Suprapubic skin (tissue), 4 donors: Measurements from ENCODE around the gene XKR8. TPM values are rescaled to one million over a fixed set of nuclear protein-coding genes. Genes with fewer than 3 reads are reported as not detected.
A peak's percentile ranks its signal among the peaks of the same experiment; 100 is the strongest.

Experiments
- DNase-seq, 2 donors: peaks; one replicate each; pipeline ENCODE4 v3.0.0-alpha.2; 2019; ENCODE audit warnings: low spot score in 2 of 2
- H3K27ac ChIP-seq: fragments of 200-600 bp; sonication (generic); one replicate; pipeline ENCODE4 v1.5.1; 2019
- H3K27me3 ChIP-seq: fragments of 200-600 bp; sonication (generic); one replicate; pipeline ENCODE4 v1.5.1; 2019
- H3K36me3 ChIP-seq: fragments of 200-600 bp; sonication (generic); one replicate; pipeline ENCODE4 v1.5.1; 2019
- H3K4me1 ChIP-seq: fragments of 200-600 bp; sonication (generic); one replicate; pipeline ENCODE4 v1.5.1; 2019
- H3K4me3 ChIP-seq: fragments of 200-600 bp; sonication (generic); one replicate; pipeline ENCODE4 v1.5.1; 2019; ENCODE audit warnings: mild to moderate bottlenecking
- H3K9me3 ChIP-seq: fragments of 200-600 bp; sonication (generic); one replicate; pipeline ENCODE4 v1.5.1; 2019
- CTCF ChIP-seq, 2 donors: fragments of 200-600 bp in 1 of 2; fragments of 450-650 bp in 1 of 2; sonication (generic) in 1 of 2; IDR thresholded peaks; one replicate each; pipeline ENCODE4 v1.5.1; 2016 to 2019; ENCODE audit warnings: antibody characterized with exemption in 2 of 2, mild to moderate bottlenecking in 1 of 2, moderate library complexity in 1 of 2
- EP300 ChIP-seq: sonication (generic); formaldehyde crosslinking; IDR thresholded peaks from one replicate; pipeline ENCODE4 v1.6.1; 2017; ENCODE audit warnings: antibody characterized with exemption
- POLR2A ChIP-seq, 2 donors: fragments of 450-650 bp; IDR thresholded peaks; one replicate each; pipeline ENCODE4 v1.6.1; 2017; ENCODE audit warnings: antibody characterized with exemption in 2 of 2, mild to moderate bottlenecking in 2 of 2, moderate library complexity in 2 of 2
- POLR2AphosphoS5 ChIP-seq, 3 donors: sonication (generic); formaldehyde crosslinking; IDR thresholded peaks; one replicate each; pipeline ENCODE4 v1.6.1; 2017; ENCODE audit warnings: antibody characterized with exemption in 3 of 3
- WGBS: methylation state at CpG from one replicate; pipeline ENCODE4 v1.1.5; 2018; 5-methylcytosine and 5-hydroxymethylcytosine counted together
- total RNA-seq, 4 donors: library from RNA; depleted of rRNA; stranded (reverse); fragments of >200 nt; gene quantifications; one replicate each; pipeline ENCODE4 v1.1.0, GENCODE V29; 2016

XKR8 gene
- total RNA-seq, 4 donors from 2014 or later, result 6.1 to 7.7 (median 6.3) TPM

GRCh38 chr1:27963393-27963792, 3.6 kb downstream of the XKR8 start:
- Histone ChIP-seq H3K27me3 (no peaks in the 10 kb centered on the region), H3K9me3 (no peaks in the 10 kb centered on the region), H3K4me3 (no peak overlapping the region), H3K4me1 (peaks cover 43% of the 10 kb centered on the region), H3K27ac (no peak overlapping the region), H3K36me3 (peaks cover 41% of the 10 kb centered on the region)
- peak in 1 of 2 donors; percentile 55 for DNase-seq
- 94% methylated on average over 11 of the region's 11 CpGs for WGBS
- no peak for TF ChIP-seq CTCF (IDR thresholded peaks at IDR 0.05)
- TF ChIP-seq POLR2A (IDR thresholded peaks at IDR 0.05), result no peak
- no peak for TF ChIP-seq EP300
- TF ChIP-seq POLR2AphosphoS5 (IDR thresholded peaks at IDR 0.05), result no peak

- Histone ChIP-seq H3K36me3 (peaks cover 41% of the 10 kb centered on the region), H3K27ac (no peak overlapping the region), H3K9me3 (no peaks in the 10 kb centered on the region), H3K4me1 (peaks cover 35% of the 10 kb centered on the region), H3K27me3 (no peaks in the 10 kb centered on the region), H3K4me3 (no peak overlapping the region)
- no peak for DNase-seq
- TF ChIP-seq CTCF (IDR thresholded peaks at IDR 0.05) (no peak), POLR2AphosphoS5 (IDR thresholded peaks at IDR 0.05) (no peak), POLR2A (IDR thresholded peaks at IDR 0.05) (no peak)
- 92% methylated on average over 15 of the region's 24 CpGs for WGBS
Observed at GRCh38 chr1:27966402-27967105, 6.8 kb downstream of the XKR8 start.

- no peak for TF ChIP-seq POLR2A (IDR thresholded peaks at IDR 0.05)
- TF ChIP-seq POLR2AphosphoS5 (IDR thresholded peaks at IDR 0.05), result no peak
- H3K36me3 ChIP-seq, result peaks cover 41% of the 10 kb centered on the region
Observed at GRCh38 chr1:27967106-27967883, 7.5 kb downstream of the XKR8 start.

GRCh38 chr1:27967884-27968466, 8.2 kb downstream of the XKR8 start:
- no peak for TF ChIP-seq EP300
- no peak for TF ChIP-seq CTCF (IDR thresholded peaks at IDR 0.05)
- no peak for TF ChIP-seq POLR2A (IDR thresholded peaks at IDR 0.05)
- TF ChIP-seq POLR2AphosphoS5 (IDR thresholded peaks at IDR 0.05), result no peak
- Histone ChIP-seq H3K27me3 (no peaks in the 10 kb centered on the region), H3K9me3 (no peaks in the 10 kb centered on the region), H3K4me1 (peaks cover 37% of the 10 kb centered on the region), H3K27ac (peak overlapping the region; percentile 56), H3K4me3 (no peak overlapping the region), H3K36me3 (peaks cover 47% of the 10 kb centered on the region)
- 86% methylated on average over 4 of the region's 4 CpGs for WGBS
- DNase-seq, result no peak

More at GRCh38 chr1:27967106-27967883, 7.5 kb downstream of the XKR8 start:
- 80% methylated on average over 5 of the region's 12 CpGs for WGBS
- DNase-seq, result no peak
- Histone ChIP-seq H3K4me3 (no peak overlapping the region), H3K27me3 (no peaks in the 10 kb centered on the region), H3K9me3 (no peaks in the 10 kb centered on the region), H3K4me1 (peaks cover 37% of the 10 kb centered on the region), H3K27ac (no peak overlapping the region)

GRCh38 chr1:27968692-27969091, 8.9 kb downstream of the XKR8 start:
- peaks cover 44% of the 10 kb centered on the region for H3K36me3 ChIP-seq
- DNase-seq, result no peak
- no peak overlapping the region for H3K4me3 ChIP-seq
- WGBS, result 23% methylated on average over 3 of the region's 3 CpGs
- peak overlapping the region; percentile 56 for H3K27ac ChIP-seq
- H3K27me3 ChIP-seq, result no peaks in the 10 kb centered on the region
- no peak for TF ChIP-seq CTCF (IDR thresholded peaks at IDR 0.05)
- no peak for TF ChIP-seq POLR2AphosphoS5 (IDR thresholded peaks at IDR 0.05)
- no peak for TF ChIP-seq POLR2A (IDR thresholded peaks at IDR 0.05)
- TF ChIP-seq EP300, result no peak
- H3K9me3 ChIP-seq, result no peaks in the 10 kb centered on the region
- H3K4me1 ChIP-seq, result peaks cover 37% of the 10 kb centered on the region
